NCI-H2227 treated with DMSO at 0.1 percent for 48 hours (cell line): ENCODE measurements around the gene OR12D2.
A peak's percentile ranks its signal among the peaks of the same experiment; 100 is the strongest.
"Not testable (repeated sequence)": the region's sequence is repeated elsewhere in the genome, so short reads cannot be mapped to it uniquely, and the experiment has no call there.

Experiments
- DNase-seq: peaks from one replicate; lab custom pipeline; 2025; lab: John Stamatoyannopoulos, UW

Gene OR12D2

GRCh38 chr6:29395331-29395730, at the start of gene OR12D2:
TSS of gene OR12D2 (plus strand) at chr6:29395631. CDS start at chr6:29396700, 1,069 bp downstream.
- no peak for DNase-seq

- DNase-seq: not testable (repeated sequence)
Observed at GRCh38 chr6:29349348-29349747, 46.1 kb upstream of the OR12D2 start.

GRCh38 chr6:29354980-29355379, 40.5 kb upstream of the OR12D2 start:
- DNase-seq: no peak

- DNase-seq: no peak
Observed at GRCh38 chr6:29355603-29356002, 39.8 kb upstream of the OR12D2 start.

GRCh38 chr6:29368765-29369164, 26.7 kb upstream of the OR12D2 start, which contains the start of gene OR5V1:
TSS of gene OR5V1 (minus strand) at chr6:29368865. CDS start at chr6:29356195, 12,670 bp downstream.
- DNase-seq: no peak

GRCh38 chr6:29375191-29375590, 20.2 kb upstream of the OR12D2 start, which contains the start of gene OR12D3:
TSS of gene OR12D3 (minus strand) at chr6:29375291. CDS start at chr6:29375287, 4 bp downstream.
- DNase-seq: no peak

- DNase-seq: no peak
Observed at GRCh38 chr6:29376003-29376402, 19.4 kb upstream of the OR12D2 start.

- DNase-seq: no peak
Observed at GRCh38 chr6:29388533-29388932, 6.9 kb upstream of the OR12D2 start.

- DNase-seq: no peak
Observed at GRCh38 chr6:29399525-29399924, 4.1 kb downstream of the OR12D2 start.

GRCh38 chr6:29403801-29404200, 8.4 kb downstream of the OR12D2 start:
- DNase-seq: no peak

- DNase-seq: no peak
Observed at GRCh38 chr6:29414588-29414987, 19.2 kb downstream of the OR12D2 start, which contains the start of gene OR12D1. TSS of gene OR12D1 (plus strand) at chr6:29414928.

GRCh38 chr6:29419516-29419915, 24.1 kb downstream of the OR12D2 start:
- DNase-seq: no peak

- DNase-seq: no peak
Observed at GRCh38 chr6:29424168-29424567, 28.7 kb downstream of the OR12D2 start.

GRCh38 chr6:29424575-29424974, 29.1 kb downstream of the OR12D2 start:
- no peak for DNase-seq

GRCh38 chr6:29425075-29425474, 29.6 kb downstream of the OR12D2 start:
- no peak for DNase-seq

- no peak for DNase-seq
Observed at GRCh38 chr6:29426654-29427053, 31.2 kb downstream of the OR12D2 start.

- DNase-seq: peak; percentile 35
Observed at GRCh38 chr6:29436730-29437129, 41.3 kb downstream of the OR12D2 start.

- DNase-seq: no peak
Observed at GRCh38 chr6:29439006-29439405, 43.6 kb downstream of the OR12D2 start, which contains the start of gene OR10C1. TSS of gene OR10C1 (plus strand) at chr6:29439306. CDS start at chr6:29440016, 710 bp downstream.

- DNase-seq: no peak
Observed at GRCh38 chr6:29442719-29443118, 47.3 kb downstream of the OR12D2 start.

GRCh38 chr6:29444031-29444430, 48.6 kb downstream of the OR12D2 start:
- DNase-seq: not testable (repeated sequence)
